GM23338 (cell line): ENCODE data around the gene SH3BP5. TPM values are rescaled to one million over a fixed set of nuclear protein-coding genes. Genes with fewer than 3 reads are reported as not detected.

ENCODE experiments used
- ATAC-seq: fragments of 200-7000 bp; cut with Tn5 transposase; 3 replicates; pipeline ENCODE4 v1.9.1; 2020
- DNase-seq: peaks from one replicate; pipeline ENCODE4 v3.0.0-alpha.2; 2015; ENCODE audit warnings: low spot score
- H2AFZ ChIP-seq: fragments of 200-600 bp; sonication (generic); 2 replicates; pipeline ENCODE4 v1.8.0; 2016; ENCODE audit warnings: antibody characterized with exemption, mild to moderate bottlenecking, moderate library complexity
- H3F3A ChIP-seq: fragments of 200-600 bp; sonication (generic); replicated peaks from 2 replicates; pipeline ENCODE4 v1.8.0; 2017; ENCODE audit warnings: antibody characterized with exemption, mixed run types, low read depth
- H3K27ac ChIP-seq: fragments of 200-600 bp; sonication (generic); 2 replicates; pipeline ENCODE4 v1.6.1; 2016; ENCODE audit warnings: low read depth
- H3K27me3 ChIP-seq: fragments of 200-600 bp; sonication (generic); 2 replicates; pipeline ENCODE4 v1.8.0; 2016; ENCODE audit warnings: mild to moderate bottlenecking, mixed run types, moderate library complexity; ENCODE audit not compliant: insufficient read depth
- H3K36me3 ChIP-seq: fragments of 200-600 bp; sonication (generic); 2 replicates; pipeline ENCODE4 v1.8.0; 2016; ENCODE audit warnings: mild to moderate bottlenecking; ENCODE audit not compliant: insufficient read depth
- H3K4me1 ChIP-seq: fragments of 200-600 bp; sonication (generic); 2 replicates; pipeline ENCODE4 v1.8.0; 2016; ENCODE audit warnings: mild to moderate bottlenecking, moderate library complexity; ENCODE audit not compliant: insufficient read depth
- H3K4me2 ChIP-seq: fragments of 200-600 bp; sonication (generic); 2 replicates; pipeline ENCODE4 v1.7.1; 2017; ENCODE audit warnings: mixed run types
- H3K4me3 ChIP-seq: fragments of 200-600 bp; sonication (generic); 2 replicates; pipeline ENCODE4 v1.6.1; 2016; ENCODE audit warnings: mixed run types
- H3K79me2 ChIP-seq: fragments of 200-600 bp; sonication (generic); replicated peaks from 2 replicates; pipeline ENCODE4 v1.8.0; 2017; ENCODE audit warnings: mild to moderate bottlenecking; ENCODE audit not compliant: insufficient read depth
- H3K9me2 ChIP-seq: fragments of 200-600 bp; sonication (generic); 2 replicates; pipeline ENCODE4 v1.8.0; 2017; ENCODE audit not compliant: insufficient read depth
- H4K20me1 ChIP-seq: fragments of 200-600 bp; sonication (generic); replicated peaks from 2 replicates; pipeline ENCODE4 v1.8.0; 2017; ENCODE audit warnings: mild to moderate bottlenecking; ENCODE audit not compliant: insufficient read depth
- H3K27ac Mint-ChIP-seq: 2 replicates; pipeline ENCODE4 v1.8.0; 2020; ENCODE audit warnings: inconsistent platforms, mild to moderate bottlenecking, moderate library complexity, mixed read lengths
- H3K27me3 Mint-ChIP-seq: 3 replicates; pipeline ENCODE4 v1.8.0; 2022; ENCODE audit warnings: low read depth, mild to moderate bottlenecking, moderate library complexity, mixed read lengths, inconsistent platforms; ENCODE audit not compliant: insufficient read depth, poor library complexity
- H3K36me3 Mint-ChIP-seq: 3 replicates; pipeline ENCODE4 v1.8.0; 2021; ENCODE audit warnings: low read depth, mild to moderate bottlenecking, inconsistent platforms, moderate library complexity, mixed read lengths
- H3K4me1 Mint-ChIP-seq: 3 replicates; pipeline ENCODE4 v1.8.0; 2020; ENCODE audit warnings: mild to moderate bottlenecking, inconsistent platforms, mixed read lengths
- H3K4me3 Mint-ChIP-seq: 3 replicates; pipeline ENCODE4 v1.8.0; 2021; ENCODE audit warnings: moderate library complexity, mild to moderate bottlenecking, inconsistent platforms, mixed read lengths
- H3K9me3 Mint-ChIP-seq: 3 replicates; pipeline ENCODE4 v1.8.0; 2020; ENCODE audit warnings: moderate library complexity, mild to moderate bottlenecking, inconsistent platforms, mixed read lengths
- CREB1 ChIP-seq: fragments of 250-450 bp; sonication (Bioruptor Pico); IDR thresholded peaks from 2 replicates; pipeline ENCODE4 v1.5.0; 2020; ENCODE audit warnings: low read depth, mild to moderate bottlenecking, moderate library complexity
- CTCF ChIP-seq, 2 experiments: fragments of 200-600 bp in 1 of 2; sonication (generic) in 1 of 2; conservative IDR thresholded peaks; 2 replicates each; pipeline versions ENCODE4 v1.5.1 to v1.6.1; 2016 to 2017; ENCODE audit warnings: antibody characterized with exemption in 2 of 2, low read depth in 2 of 2, mild to moderate bottlenecking in 2 of 2, moderate library complexity in 1 of 2
- ETS1 ChIP-seq: IDR thresholded peaks from 2 replicates; pipeline ENCODE4 v1.6.1; 2016; ENCODE audit warnings: antibody characterized with exemption
- EZH2 ChIP-seq: fragments of 200-600 bp; sonication (generic); IDR thresholded peaks from one replicate; pipeline ENCODE4 v1.8.0; 2017; ENCODE audit warnings: antibody characterized with exemption, mild to moderate bottlenecking, low read depth; ENCODE audit not compliant: unreplicated experiment
- EZH2phosphoT487 ChIP-seq: fragments of 200-600 bp; sonication (generic); IDR thresholded peaks from one replicate; pipeline ENCODE4 v1.8.1; 2018; ENCODE audit warnings: antibody characterized with exemption; ENCODE audit not compliant: unreplicated experiment
- JUNB ChIP-seq: IDR thresholded peaks from one replicate; pipeline ENCODE4 v1.6.1; 2016; ENCODE audit warnings: antibody characterized with exemption; ENCODE audit not compliant: unreplicated experiment
- NANOG ChIP-seq: IDR thresholded peaks from 2 replicates; pipeline ENCODE4 v1.6.1; 2016; ENCODE audit warnings: antibody characterized with exemption, borderline replicate concordance
- POLR2AphosphoS5 ChIP-seq: IDR thresholded peaks from 2 replicates; pipeline ENCODE4 v1.6.1; 2016; ENCODE audit warnings: antibody characterized with exemption, low read depth
- REST ChIP-seq: IDR thresholded peaks from one replicate; pipeline ENCODE4 v1.6.1; 2018; ENCODE audit warnings: antibody characterized with exemption; ENCODE audit not compliant: unreplicated experiment
- STAT1 ChIP-seq: IDR thresholded peaks from one replicate; pipeline ENCODE4 v1.6.1; 2016; ENCODE audit warnings: antibody characterized with exemption; ENCODE audit not compliant: unreplicated experiment
- ZNF114 ChIP-seq: fragments of 250-450 bp; sonication (Bioruptor Pico); IDR thresholded peaks from 2 replicates; pipeline ENCODE4 v1.5.0; 2020; ENCODE audit warnings: mild to moderate bottlenecking, moderate library complexity
- ZNF331 ChIP-seq: fragments of 250-450 bp; sonication (Bioruptor Pico); IDR thresholded peaks from 2 replicates; pipeline ENCODE4 v1.5.0; 2020; ENCODE audit warnings: low read depth, mild to moderate bottlenecking, moderate library complexity
- ZNF462 ChIP-seq: fragments of 250-450 bp; sonication (Bioruptor Pico); IDR thresholded peaks from 2 replicates; pipeline ENCODE4 v1.5.0; 2020; ENCODE audit warnings: mild to moderate bottlenecking, moderate library complexity
- polyA plus RNA-seq: library from polyadenylated mRNA; unstranded; fragments of >200 nt; fragmentation: Nextera tagmentation; extraction: Ambion mirVana; gene quantifications from 2 replicates; pipeline ENCODE4 v1.2.1, GENCODE V29; 2016
- total RNA-seq: library from RNA; depleted of rRNA; stranded (reverse); fragments of >200 nt; shearing (Covaris generic); gene quantifications from 2 replicates; pipeline ENCODE4 v1.2.3, GENCODE V29; 2014

SH3BP5 gene
- total and polyA plus RNA-seq, 2 experiments from 2014 or later: 5.8 to 9.1 TPM

GRCh38 chr3:15281817-15282216 is 50.6 kb downstream of the SH3BP5 start:
- peaks cover 12% of the 10 kb centered on the region for H3K4me1 ChIP-seq
- H3K4me3 ChIP-seq: no peak overlapping the region
- no peak overlapping the region for H3K4me2 ChIP-seq
- no peaks in the 10 kb centered on the region for H3K79me2 ChIP-seq
- H3K27me3 Mint-ChIP-seq: peaks cover 5% of the 10 kb centered on the region
- no peak overlapping the region for H3K4me3 Mint-ChIP-seq
- TF ChIP-seq EZH2 (no peak), REST (no peak), STAT1 (no peak), CREB1 (CRISPR knock-in tag) (no peak), POLR2AphosphoS5 (no peak), NANOG (no peak), ZNF114 (CRISPR knock-in tag) (no peak), ZNF331 (CRISPR knock-in tag) (no peak), ETS1 (no peak), JUNB (no peak), ZNF462 (CRISPR knock-in tag) (no peak), CTCF (conservative IDR thresholded peaks at IDR 0.05; ENCODE audit: low read depth in 2 of 2) (no peak), EZH2phosphoT487 (no peak)
- H3K27me3 ChIP-seq: no peaks in the 10 kb centered on the region
- H3K4me1 Mint-ChIP-seq: peaks cover 36% of the 10 kb centered on the region
- H3K27ac ChIP-seq: no peak overlapping the region
- H3K9me2 ChIP-seq: no peaks in the 10 kb centered on the region
- no peaks in the 10 kb centered on the region for H4K20me1 ChIP-seq
- ATAC-seq (no peak), DNase-seq (no peak)
- H3K27ac Mint-ChIP-seq: no peak overlapping the region
- no peaks in the 10 kb centered on the region for H3K36me3 ChIP-seq
- no peaks in the 10 kb centered on the region; the same call in 2 of the 3 replicates for H3K9me3 Mint-ChIP-seq
- H2AFZ ChIP-seq: no peak overlapping the region
- H3F3A ChIP-seq: no peaks in the 10 kb centered on the region
- H3K36me3 Mint-ChIP-seq: no peaks in the 10 kb centered on the region
